Ovary (tissue), 3 donors: Measurements from ENCODE around the gene ZNF365.
A peak's percentile ranks its signal among the peaks of the same experiment; 100 is the strongest.

Experiments
- POLR2A ChIP-seq: fragments of 450-650 bp; IDR thresholded peaks from one replicate; pipeline ENCODE4 v1.6.1; 2017; ENCODE audit warnings: antibody characterized with exemption, mild to moderate bottlenecking, moderate library complexity
- TF ChIP-seq, protein P1 (sequence below), 3 donors: fragments of 450-650 bp in 2 of 3; fragments of 200-600 bp in 1 of 3; IDR thresholded peaks; one replicate each; pipeline versions ENCODE4 v1.5.1 to v1.8.0; 2016 to 2022; ENCODE audit warnings: antibody characterized with exemption in 3 of 3, mild to moderate bottlenecking in 1 of 3
- donor health status: DM: no; HTN: no; CAD: no.

DNA sequence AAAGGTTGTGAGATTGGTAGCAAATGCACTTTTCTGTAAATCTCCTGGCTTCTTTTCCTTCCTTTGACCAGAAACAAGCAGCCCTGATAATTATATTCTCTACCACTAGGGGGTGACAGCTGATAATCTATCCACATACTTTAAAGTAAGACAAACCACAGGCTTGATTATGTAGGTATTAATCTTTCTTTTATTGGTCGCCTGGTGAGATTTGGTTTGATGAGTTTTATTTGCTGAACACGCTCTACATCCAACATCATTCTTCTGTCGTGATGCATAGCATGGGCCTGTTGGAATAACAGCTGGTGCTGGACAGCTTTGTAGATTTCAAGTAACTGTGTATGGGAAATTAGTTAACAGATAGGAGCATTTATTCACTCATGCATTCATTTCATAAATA, 63.5 kb downstream of the ZNF365 start:
- TF ChIP-seq, protein P1, sequence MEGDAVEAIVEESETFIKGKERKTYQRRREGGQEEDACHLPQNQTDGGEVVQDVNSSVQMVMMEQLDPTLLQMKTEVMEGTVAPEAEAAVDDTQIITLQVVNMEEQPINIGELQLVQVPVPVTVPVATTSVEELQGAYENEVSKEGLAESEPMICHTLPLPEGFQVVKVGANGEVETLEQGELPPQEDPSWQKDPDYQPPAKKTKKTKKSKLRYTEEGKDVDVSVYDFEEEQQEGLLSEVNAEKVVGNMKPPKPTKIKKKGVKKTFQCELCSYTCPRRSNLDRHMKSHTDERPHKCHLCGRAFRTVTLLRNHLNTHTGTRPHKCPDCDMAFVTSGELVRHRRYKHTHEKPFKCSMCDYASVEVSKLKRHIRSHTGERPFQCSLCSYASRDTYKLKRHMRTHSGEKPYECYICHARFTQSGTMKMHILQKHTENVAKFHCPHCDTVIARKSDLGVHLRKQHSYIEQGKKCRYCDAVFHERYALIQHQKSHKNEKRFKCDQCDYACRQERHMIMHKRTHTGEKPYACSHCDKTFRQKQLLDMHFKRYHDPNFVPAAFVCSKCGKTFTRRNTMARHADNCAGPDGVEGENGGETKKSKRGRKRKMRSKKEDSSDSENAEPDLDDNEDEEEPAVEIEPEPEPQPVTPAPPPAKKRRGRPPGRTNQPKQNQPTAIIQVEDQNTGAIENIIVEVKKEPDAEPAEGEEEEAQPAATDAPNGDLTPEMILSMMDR (IDR thresholded peaks at IDR 0.05), result peak; percentile 37 to 73 (median 73)
- no peak for TF ChIP-seq POLR2A
